Urothelium cell line (cell line): Measurements from ENCODE around the gene KIF13A.
"Not testable (repeated sequence)": the region's sequence is repeated elsewhere in the genome, so short reads cannot be mapped to it uniquely, and the experiment has no call there.

Experiments
- DNase-seq: peaks from one replicate; pipeline ENCODE4 v3.0.0; 2011; ENCODE audit warnings: low spot score, mixed read lengths
- FAIRE-seq: peaks from 2 replicates; lab custom pipeline; 2011; peaks lifted over from hg19 to GRCh38; lab: Jason Lieb, UNC

KIF13A gene

GRCh38 chr6:17987447-17987696 lies at the start of gene KIF13A:
TSS of gene KIF13A (minus strand) at chr6:17987635. CDS start at chr6:17987463, 172 bp downstream.
- DNase-seq (no peak), FAIRE-seq (no peak)

- FAIRE-seq: no peak
- no peak for DNase-seq
Observed at GRCh38 chr6:18036781-18037180, 49.3 kb upstream of the KIF13A start.

GRCh38 chr6:18035330-18035854 lies 48.0 kb upstream of the KIF13A start:
- no peak for DNase-seq
- no peak for FAIRE-seq

DNA sequence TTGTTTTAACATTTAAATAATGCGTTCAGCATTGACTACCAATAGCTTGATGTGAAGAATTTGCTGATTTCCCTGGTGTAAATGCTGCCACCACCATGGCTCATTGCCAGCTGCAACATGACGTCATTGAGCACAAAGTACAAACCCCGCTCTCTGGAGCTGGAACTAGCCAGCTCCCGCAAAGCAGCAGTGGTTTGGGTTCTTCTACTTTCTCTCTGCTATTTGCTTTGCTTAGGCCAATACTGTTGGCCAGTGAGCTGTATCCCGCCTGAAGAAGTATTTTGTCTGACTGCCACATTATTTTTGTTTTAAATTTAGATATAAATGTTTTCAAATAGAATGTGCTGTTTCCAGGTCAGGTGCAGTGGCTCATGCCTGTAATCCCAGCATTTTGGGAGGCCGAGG lies 47.4 kb upstream of the KIF13A start:
- no peak for DNase-seq
- FAIRE-seq: no peak

- FAIRE-seq (no peak), DNase-seq (no peak)
Observed at GRCh38 chr6:18031680-18032256, 44.3 kb upstream of the KIF13A start.

GRCh38 chr6:18031189-18031588 lies 43.8 kb upstream of the KIF13A start:
- no peak for FAIRE-seq
- DNase-seq: no peak

GRCh38 chr6:18028332-18028731 lies 40.9 kb upstream of the KIF13A start:
- DNase-seq (no peak), FAIRE-seq (no peak)

DNA sequence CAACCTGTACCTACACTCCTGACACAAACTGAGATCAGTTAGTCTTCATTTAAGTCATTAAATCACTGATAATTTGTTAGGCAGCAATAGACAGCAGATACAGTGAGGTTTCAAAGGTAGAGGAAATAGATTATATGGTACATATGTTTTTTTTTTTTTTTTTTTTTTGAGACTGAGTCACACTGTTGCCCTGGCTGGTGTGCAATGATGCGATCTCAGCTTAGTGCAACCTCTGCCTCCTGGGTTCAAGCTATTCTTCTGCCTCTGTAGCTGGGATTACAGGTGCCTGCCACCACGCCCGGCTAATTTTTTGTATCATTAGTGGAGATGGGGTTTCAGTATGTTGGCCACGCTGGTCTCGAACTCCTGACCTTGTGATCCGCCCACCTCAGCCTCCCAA lies 38.2 kb upstream of the KIF13A start:
- DNase-seq (no peak), FAIRE-seq (no peak)

DNA sequence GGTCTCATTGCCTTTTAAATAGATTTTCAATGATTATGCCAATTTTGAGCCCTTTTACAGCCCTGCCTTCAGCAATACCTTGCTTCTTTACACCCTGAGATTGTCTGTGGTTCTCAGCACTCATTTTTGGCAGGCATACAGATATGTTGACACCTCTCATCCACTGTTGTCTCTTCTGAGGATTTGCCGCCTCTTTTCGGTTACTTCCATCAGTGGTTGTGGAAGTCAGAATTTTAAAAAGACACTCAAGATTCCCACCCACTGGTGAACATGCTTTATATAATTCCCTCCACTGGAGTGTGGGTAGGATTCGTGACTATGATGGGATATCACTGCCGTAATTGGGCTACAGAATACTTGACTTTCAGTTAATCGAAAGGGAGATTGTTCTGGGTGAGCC lies 37.4 kb upstream of the KIF13A start:
- no peak for DNase-seq

DNA sequence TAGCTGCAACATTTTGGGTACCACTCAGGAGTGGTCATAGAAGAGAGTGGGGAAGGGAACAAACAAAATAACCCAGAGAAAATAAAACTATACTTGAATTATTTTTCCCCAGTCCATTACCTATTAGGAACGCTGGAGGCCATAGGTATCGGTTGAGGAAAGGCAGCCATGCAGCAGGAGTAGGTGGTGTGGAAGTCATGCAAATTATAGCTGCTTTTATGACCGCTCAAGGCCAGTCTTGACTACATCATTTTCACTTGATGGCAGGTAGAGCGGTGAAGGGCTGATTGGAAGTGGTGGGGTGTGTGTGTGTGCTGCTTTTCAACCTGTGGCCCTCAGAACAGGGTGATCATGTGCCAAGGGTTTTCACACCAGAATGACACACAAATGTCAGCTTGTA lies 36.5 kb upstream of the KIF13A start:
- DNase-seq (no peak), FAIRE-seq (no peak)

More for the DNA sequence above, 37.4 kb upstream of the KIF13A start:
- FAIRE-seq: no peak

DNA sequence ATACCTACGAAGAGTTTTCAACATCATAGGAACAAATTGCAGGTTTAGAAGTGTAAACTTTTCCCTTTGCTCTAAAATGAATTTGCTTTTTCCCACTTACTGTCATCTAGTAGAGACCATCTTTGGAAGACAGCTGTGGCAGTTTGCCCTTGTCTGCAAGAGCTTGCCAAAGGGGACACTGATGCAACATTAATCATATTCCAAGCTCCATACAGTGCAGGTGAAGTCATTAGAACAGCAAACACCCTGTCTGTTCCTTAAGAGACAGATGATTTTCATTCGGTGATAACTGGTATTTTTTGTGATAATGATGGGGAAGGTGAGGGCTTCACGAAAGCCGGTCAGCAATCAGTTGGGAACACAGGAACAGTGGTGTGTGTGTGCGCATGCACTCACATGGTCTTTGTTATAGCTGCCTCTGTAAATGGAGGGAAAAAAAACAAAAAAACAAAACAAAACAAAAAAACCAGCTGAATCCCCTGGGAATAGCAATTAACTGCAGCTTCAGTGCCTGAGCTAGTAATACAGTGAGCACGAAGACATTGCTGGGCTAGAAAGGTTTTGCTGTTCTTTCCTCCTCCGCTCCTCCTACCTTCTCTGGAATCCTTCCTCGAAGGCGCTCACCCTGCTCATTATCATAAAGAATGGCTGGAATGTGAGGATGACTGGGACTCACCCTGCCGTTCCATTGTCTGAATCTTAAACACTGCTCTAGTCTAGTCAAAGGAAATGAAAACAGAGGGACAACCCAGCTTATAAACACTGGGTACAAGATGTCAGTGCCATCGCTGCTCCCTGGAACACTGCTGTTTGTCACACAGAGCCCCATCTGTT lies 35.2 kb upstream of the KIF13A start:
- no peak for FAIRE-seq
- peak; percentile 71 for DNase-seq

- DNase-seq (no peak), FAIRE-seq (no peak)
Observed at GRCh38 chr6:18021166-18021850, 33.9 kb upstream of the KIF13A start.

DNA sequence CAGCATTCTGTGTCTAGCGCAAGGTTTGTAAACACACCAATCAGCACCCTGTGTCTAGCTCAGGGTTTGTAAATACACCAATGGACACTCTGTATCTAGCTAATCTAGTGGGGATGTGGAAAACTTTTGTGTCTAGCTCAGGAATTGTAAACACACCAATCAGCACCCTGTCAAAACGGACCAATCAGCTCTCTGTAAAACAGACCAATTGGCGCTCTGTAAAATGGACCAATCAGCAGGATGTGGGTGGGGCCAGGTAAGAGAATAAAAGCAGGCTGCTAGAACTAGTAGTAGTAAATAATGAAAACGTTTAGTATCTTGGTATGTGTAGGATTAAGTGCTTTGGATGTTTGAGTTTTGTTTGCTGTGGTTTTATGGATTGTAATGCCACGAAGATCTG lies 33.1 kb upstream of the KIF13A start:
- DNase-seq, FAIRE-seq: not testable (repeated sequence)

- FAIRE-seq (no peak), DNase-seq (no peak)
Observed at GRCh38 chr6:18019539-18020534, 32.4 kb upstream of the KIF13A start.

- not testable (repeated sequence) for FAIRE-seq, DNase-seq
Observed at GRCh38 chr6:18019133-18019532, 31.7 kb upstream of the KIF13A start.

DNA sequence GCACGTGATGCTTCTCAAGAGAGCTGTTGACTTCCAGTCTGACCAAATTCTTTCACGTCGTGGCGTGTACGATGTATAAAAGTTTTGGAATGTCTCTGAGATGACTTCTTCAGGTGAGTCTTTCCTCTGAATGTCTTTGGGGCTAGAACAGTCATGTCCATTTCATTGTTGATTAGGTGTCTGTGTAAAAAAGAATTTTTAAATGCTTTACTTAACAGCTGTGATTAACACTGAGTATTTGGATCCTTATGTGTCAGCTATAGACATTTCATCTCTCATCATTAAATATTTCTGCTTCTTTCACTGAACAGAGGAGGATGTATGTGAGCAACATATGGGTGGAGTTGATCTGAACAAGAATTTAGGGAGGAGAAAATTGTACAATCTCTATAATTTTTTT lies 29.3 kb upstream of the KIF13A start:
- no peak for DNase-seq
- FAIRE-seq: no peak

DNA sequence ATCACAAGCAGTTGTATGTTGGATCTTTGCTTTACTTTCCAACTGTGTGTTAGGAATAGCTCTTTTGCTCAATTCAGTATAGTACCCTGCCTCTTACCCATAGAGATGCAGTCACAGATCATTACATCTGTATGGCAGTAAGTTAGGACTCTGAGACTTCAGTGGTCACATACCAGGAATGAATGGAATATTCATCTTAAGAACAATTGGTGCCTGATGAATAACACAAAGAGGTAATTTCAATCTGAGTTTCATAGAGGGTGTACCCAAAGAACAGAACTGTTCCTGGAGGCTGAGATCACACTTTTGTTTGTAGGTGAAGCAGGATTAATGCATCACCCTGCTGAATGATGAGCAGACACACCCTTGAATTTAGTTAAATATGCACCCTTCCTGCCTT lies 28.7 kb upstream of the KIF13A start:
- no peak for DNase-seq
- no peak for FAIRE-seq

- DNase-seq (no peak), FAIRE-seq (no peak)
Observed at GRCh38 chr6:18011287-18011686, 23.9 kb upstream of the KIF13A start.

GRCh38 chr6:18010540-18010939 lies 23.1 kb upstream of the KIF13A start:
- not testable (repeated sequence) for FAIRE-seq, DNase-seq

DNA sequence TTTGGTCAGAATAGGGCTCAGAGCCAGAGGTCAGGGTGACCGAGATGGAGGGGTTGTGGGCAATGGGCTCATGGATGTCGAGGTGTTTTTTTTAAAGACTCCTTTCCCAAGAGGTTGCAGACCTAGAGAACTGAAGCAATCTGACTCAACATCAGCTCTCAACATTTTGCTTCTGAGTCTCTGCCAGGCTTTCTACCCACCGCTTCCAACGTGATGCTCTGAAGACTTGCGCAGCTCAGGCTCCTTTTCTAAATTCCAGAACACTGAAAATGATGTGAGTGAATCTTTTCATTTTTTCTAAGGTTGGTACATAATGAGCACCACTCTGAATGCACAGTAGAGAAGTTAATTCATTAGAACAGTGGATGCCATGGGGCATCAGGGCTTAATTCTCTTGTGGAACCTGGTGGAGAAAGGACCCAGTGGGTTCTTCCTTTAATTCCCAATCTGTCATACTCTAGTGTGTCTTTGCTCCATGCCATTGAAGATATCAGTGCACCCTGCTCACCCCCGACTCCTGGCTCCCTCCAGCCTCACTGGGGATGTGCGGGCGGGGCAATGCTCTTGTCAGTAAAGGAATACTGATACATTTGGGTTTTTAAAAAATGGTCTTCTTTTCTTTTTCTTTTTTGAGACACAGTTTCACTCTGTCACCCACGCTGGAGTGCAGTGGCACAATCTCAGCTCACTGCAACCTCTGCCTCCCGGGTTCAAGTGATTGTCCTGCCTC lies 17.0 kb upstream of the KIF13A start:
- no peak for DNase-seq
- no peak for FAIRE-seq
